Stimulated activated CD4-positive, alpha-beta T cell treated with anti-CD3 and anti-CD28 coated beads, Interleukin-15, amount 100 ng/mL, for 48 hours (primary cell): ENCODE results near the gene DNAJB6.

Experiments
- DNase-seq, 2 donors: peaks; one replicate each; pipeline ENCODE4 v3.0.0-alpha.2; 2020; ENCODE audit warnings: low read depth in 2 of 2

DNAJB6 gene

GRCh38 chr7:157336383-157337315 is at the start of gene DNAJB6:
Gene DNAJB6 (plus strand): TSS chr7:157337004. CDS start chr7:157358573, 21,569 bp downstream.
- peak; percentile 90 to 92 for DNase-seq

- no peak for DNase-seq
Observed at GRCh38 chr7:157291404-157292080, 45.3 kb upstream of the DNAJB6 start.

- DNase-seq = no peak
Observed at GRCh38 chr7:157292258-157292657, 44.5 kb upstream of the DNAJB6 start.

DNA sequence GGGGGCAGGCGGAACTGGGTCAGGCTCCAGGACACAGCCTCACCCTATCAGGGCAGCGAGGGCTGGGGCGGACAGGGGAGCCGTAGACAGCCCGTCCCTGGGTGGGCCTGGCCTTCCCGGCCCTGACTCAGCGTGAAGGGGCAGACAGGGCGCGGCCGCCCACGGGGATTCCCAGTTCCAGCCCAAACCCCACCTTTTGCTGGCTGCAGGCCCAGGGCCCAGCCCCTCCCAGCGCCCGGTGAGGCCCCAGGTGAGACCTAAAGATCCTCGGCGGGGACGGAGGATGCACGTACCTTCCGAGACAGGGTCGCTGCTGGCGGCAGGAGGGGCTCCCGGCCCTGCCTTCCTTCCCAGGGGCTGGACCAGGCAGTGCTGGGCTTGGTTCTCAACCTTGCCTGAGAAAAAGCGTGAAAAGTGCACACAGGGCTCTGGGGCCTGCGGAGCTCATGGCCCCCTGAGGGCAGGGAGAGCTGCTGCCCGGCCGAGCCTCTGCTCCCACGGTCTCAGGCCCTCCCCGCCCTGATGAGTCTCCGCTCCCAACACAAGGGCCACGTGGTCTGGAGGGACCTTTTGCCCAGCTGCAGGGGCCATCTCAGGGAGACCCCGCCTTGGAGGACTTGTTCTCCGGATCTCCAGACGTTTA is 43.9 kb upstream of the DNAJB6 start:
- DNase-seq = no peak

GRCh38 chr7:157293413-157293788 is 43.4 kb upstream of the DNAJB6 start:
- no peak for DNase-seq

DNA sequence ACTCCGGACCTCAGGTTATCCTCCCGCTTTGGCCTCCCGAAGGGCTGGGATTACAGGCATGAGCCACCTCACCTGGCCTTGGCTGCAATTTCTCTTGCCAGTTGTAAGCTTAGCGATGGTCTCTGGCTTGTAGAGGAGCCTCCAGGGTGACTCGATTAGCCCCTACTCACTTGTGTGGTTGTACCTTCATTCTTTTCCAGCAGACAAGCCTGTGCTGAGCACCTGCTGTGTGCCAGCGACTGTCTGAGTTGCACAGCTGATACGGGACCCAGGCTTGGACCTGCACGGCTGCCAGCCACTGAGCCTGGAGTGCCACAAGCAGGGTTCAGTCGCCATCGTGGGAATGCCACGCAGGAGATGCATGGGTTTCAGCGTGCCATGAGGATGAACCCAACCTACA is 42.0 kb upstream of the DNAJB6 start:
- no peak for DNase-seq

DNA sequence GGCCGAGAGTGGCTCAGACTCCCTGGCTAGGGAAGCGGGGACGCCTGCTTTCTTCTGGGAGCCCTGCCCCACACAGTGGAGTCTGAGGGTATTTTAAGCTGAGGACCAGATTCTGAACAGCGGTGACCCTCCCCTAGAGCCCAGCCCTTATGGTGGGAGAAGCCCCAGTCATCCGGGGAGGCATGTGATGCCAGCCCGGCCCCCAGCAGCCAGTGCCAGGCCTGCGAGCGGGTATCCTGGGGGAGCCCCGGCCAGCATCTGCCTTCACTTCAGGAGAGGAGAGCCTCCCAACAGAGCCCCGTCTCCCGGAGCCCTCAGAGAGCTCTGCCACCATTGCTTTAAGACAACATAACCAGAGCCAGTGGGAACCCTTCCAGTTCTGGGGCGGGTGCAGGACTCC is 41.5 kb upstream of the DNAJB6 start:
- DNase-seq = no peak

GRCh38 chr7:157297185-157297584 is 39.6 kb upstream of the DNAJB6 start:
- no peak for DNase-seq

DNA sequence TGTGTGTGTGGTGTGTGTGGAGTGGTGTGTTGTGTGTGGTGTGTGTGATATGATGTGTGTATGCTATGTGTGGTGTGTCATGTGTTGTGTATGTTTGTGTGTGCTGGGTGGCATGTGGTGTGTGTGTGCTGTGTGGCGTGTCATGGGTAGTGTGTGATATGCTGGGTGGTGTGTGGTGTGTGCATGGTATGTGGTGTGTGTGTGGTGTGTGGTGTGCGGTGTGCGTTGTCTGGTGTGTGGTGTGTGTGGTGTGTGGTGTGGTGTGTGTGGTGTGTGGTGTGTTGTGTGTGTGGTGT is 37.5 kb upstream of the DNAJB6 start:
- no peak for DNase-seq

- no peak for DNase-seq
Observed at GRCh38 chr7:157299613-157300368, 37.0 kb upstream of the DNAJB6 start.

- no peak for DNase-seq
Observed at GRCh38 chr7:157300369-157300825, 36.4 kb upstream of the DNAJB6 start.

DNA sequence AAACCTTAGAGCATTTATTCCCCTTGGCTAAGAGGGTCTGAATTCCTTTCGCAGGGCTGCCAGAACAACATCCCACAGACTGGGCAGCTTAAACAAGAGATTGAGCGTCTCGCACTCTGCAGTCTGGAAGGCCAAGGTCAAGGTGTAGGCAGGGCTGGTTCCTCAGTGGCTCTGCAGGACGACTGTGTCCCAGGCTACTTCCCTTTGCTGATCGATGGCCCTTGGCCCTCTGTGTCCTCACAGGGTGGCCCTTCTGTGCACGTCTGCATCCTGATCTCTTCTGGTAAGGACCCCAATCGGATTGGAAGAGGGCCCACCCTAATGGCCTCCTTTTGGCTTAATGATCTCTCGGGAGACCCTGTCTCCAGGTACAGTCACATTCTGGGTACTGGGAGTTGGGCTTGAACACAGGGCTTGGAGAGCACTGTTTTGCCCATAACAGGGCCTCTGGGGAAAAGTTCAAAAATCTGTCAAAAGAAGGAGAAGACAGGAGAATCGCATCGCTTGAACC is 35.1 kb upstream of the DNAJB6 start:
- no peak for DNase-seq

- no peak for DNase-seq
Observed at GRCh38 chr7:157306846-157307838, 29.7 kb upstream of the DNAJB6 start.

GRCh38 chr7:157309988-157310668 is 26.7 kb upstream of the DNAJB6 start:
- no peak for DNase-seq

GRCh38 chr7:157310676-157311185 is 26.1 kb upstream of the DNAJB6 start:
- no peak for DNase-seq

GRCh38 chr7:157312941-157313340 is 23.9 kb upstream of the DNAJB6 start:
- DNase-seq = no peak

- DNase-seq = no peak
Observed at GRCh38 chr7:157313645-157314044, 23.2 kb upstream of the DNAJB6 start.

- peak in 1 of 2 donors; percentile 29 for DNase-seq
Observed at GRCh38 chr7:157318015-157318706, 18.6 kb upstream of the DNAJB6 start.

DNA sequence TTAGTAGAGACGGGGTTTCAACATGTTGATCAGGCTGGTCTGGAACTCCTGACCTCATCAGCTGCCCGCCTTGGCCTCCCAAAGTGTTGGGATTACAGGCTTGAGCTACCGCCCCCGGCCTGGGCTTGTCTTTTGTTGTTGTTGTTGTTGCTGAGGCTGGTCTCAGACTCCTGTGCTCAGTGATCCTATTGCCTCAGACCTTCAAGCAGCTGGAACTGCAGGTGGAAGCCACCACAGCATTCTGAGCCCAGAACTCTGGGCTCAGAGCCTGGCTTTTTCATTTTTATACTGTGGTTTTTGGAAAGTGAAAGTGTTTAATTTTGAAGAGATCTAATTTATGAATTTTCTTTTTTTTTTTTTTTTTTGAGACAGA is 16.2 kb upstream of the DNAJB6 start:
- DNase-seq = no peak
